Femur (tissue), 1 donor: ENCODE data around the gene ABHD15.

Experiments used
- DNase-seq: peaks from one replicate; pipeline ENCODE4 v3.0.0-alpha.2; 2017

The ABHD15 gene

GRCh38 chr17:29566473-29567303 lies at the start of gene ABHD15:
ABHD15 (minus strand) TSS chr17:29567037; CDS start chr17:29566966, 71 bp downstream.
- DNase-seq = peak; percentile 75

GRCh38 chr17:29615492-29616299 lies 48.9 kb upstream of the ABHD15 start:
- peak; percentile 91 for DNase-seq

- no peak for DNase-seq
Observed at GRCh38 chr17:29615048-29615385, 48.2 kb upstream of the ABHD15 start.

- no peak for DNase-seq
Observed at GRCh38 chr17:29614349-29615047, 47.7 kb upstream of the ABHD15 start.

- DNase-seq = no peak
Observed at GRCh38 chr17:29613856-29614255, 47.0 kb upstream of the ABHD15 start.

- DNase-seq = peak; percentile 96
Observed at GRCh38 chr17:29613352-29613837, 46.6 kb upstream of the ABHD15 start.

GRCh38 chr17:29612404-29613280 lies 45.8 kb upstream of the ABHD15 start:
- DNase-seq = no peak

- DNase-seq = no peak
Observed at GRCh38 chr17:29612094-29612403, 45.2 kb upstream of the ABHD15 start.

GRCh38 chr17:29611351-29612093 lies 44.7 kb upstream of the ABHD15 start:
- no peak for DNase-seq

GRCh38 chr17:29610395-29610794 lies 43.6 kb upstream of the ABHD15 start:
- no peak for DNase-seq

GRCh38 chr17:29608986-29609385 lies 42.1 kb upstream of the ABHD15 start:
- DNase-seq = no peak

- no peak for DNase-seq
Observed at GRCh38 chr17:29607557-29608195, 40.8 kb upstream of the ABHD15 start.

GRCh38 chr17:29603109-29603674 lies 36.4 kb upstream of the ABHD15 start:
- peak; percentile 59 for DNase-seq

GRCh38 chr17:29597361-29598172 lies 30.7 kb upstream of the ABHD15 start:
- DNase-seq = no peak

GRCh38 chr17:29596811-29597210 lies 30.0 kb upstream of the ABHD15 start:
- DNase-seq = no peak

- peak; percentile 25 for DNase-seq
Observed at GRCh38 chr17:29595943-29596774, 29.3 kb upstream of the ABHD15 start.

GRCh38 chr17:29595107-29595942 lies 28.5 kb upstream of the ABHD15 start:
- DNase-seq = no peak

- no peak for DNase-seq
Observed at GRCh38 chr17:29594519-29595090, 27.8 kb upstream of the ABHD15 start.
